ENCODE results near the gene ATR.

GRCh38 chr3:142468456-142468855, 110.1 kb downstream of the ATR start:
- no peak for TF ChIP-seq CTCF (IDR thresholded peaks at IDR 0.05)
- TF ChIP-seq POLR2A (IDR thresholded peaks at IDR 0.05): no peak
- no peak for TF ChIP-seq POLR2AphosphoS5 (IDR thresholded peaks at IDR 0.05)
- no peak for TF ChIP-seq EP300 (IDR thresholded peaks at IDR 0.05)
